Stimulated activated CD8-positive, alpha-beta memory T cell treated with anti-CD3 and anti-CD28 coated beads, Interleukin-12 subunit alpha, Interleukin-12 subunit beta, amount 100 ng/mL, for 4 hours (primary cell): Measurements from ENCODE around the gene PLA2G15.

ENCODE experiments used
- DNase-seq: peaks from one replicate; pipeline ENCODE4 v3.0.0-alpha.2; 2020; ENCODE audit warnings: low read depth

Gene PLA2G15

GRCh38 chr16:68298907-68299561 is 53.9 kb downstream of the PLA2G15 start:
- no peak for DNase-seq

DNA sequence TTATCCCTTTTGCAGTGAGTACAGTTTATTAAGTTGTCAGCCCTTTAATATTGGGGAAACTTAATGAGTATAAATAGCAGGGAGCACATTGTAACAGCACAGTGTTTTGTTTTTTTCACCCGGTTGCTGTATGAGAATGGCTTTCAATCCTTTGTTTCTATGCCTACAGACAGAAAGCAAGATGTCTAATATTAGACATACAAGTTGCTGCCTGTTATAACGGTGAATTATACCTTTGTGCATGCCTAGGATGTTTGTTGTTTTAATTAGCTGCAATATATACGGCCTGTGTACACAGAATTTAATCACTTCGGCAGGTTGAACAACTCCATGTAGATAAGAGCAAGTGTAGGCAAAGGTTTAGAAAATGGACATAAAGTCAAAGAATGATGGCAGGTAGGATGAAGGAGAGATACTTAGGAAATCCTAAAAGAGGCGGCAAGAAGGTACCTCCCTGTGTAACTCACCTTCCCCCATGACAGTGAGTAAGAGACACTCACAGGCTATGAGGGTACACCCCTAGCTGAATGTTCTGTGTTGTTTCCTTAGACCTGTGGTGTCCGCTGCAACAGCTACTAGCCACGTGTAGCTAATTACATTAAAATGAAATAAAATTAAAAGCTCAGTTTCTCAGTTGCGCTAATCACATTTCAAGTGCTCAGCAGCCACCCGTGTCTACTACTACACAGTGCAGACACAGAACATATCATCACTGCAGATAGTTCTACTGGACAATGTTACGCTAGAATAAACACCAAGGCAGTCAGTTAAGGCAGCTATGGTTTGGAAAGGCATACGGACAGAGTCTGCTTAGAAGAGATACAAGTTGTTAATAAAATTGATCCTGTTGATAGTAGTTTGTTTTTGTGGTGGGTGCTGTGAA is 54.6 kb downstream of the PLA2G15 start:
- DNase-seq = no peak

GRCh38 chr16:68300734-68301459 is 55.7 kb downstream of the PLA2G15 start:
- DNase-seq = no peak

DNA sequence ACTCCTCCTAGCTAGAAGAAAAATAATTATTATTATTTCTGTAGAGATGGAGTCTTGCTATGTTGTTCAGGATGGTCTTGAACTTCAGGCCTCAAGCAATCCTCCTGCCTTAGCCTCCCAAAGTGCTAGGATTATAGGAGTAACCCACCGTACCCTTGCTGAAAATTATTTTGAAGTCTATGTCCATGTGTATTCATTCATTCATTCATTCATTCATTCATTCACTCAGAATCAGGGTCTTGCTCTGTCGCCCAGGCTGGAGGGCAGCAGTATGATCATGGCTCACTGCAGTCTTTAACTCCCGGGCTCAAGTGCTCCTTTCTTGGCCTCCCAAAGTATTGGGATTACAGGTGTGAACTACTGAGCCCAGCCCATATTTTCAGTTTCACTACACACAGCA is 61.5 kb downstream of the PLA2G15 start:
- no peak for DNase-seq

DNA sequence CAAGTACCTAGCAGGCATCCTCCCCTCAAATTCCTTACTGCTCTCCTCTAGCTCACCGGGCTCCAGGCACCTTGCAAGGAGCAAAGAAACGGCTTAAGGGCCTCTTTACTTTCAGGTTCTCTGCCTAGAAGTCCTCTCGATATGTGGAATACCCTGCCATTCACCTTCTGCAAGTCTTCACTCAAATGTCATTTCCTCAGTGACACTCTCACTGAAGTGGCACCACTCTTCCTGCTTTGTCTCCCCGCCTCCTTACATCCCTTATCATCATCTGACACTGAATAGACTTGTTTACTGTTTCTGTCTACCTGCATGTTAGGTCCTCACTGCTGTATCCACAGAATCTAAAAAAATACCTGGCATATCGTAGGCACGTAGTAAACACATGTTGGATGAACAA is 64.6 kb downstream of the PLA2G15 start:
- DNase-seq = no peak

DNA sequence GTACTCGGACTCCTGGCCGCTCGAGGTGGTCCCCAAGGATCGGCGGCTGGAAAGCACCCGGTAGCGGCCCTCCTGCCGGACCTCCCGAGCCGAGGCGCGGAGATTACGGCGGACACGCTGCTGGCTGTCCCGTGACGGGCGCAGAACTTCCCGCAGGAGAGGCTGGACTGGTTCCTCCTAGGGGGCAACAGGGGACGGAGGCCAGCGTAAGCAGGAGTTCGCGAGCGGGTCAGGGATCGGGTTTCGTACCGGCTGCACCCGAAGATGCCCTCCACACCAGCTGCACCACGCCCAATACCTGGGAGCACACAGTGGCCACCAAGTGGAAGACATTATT is 65.2 kb downstream of the PLA2G15 start:
- DNase-seq = no peak
